ENCODE data around the gene ZC3H12D.

- TF ChIP-seq TAF1 (IDR thresholded peaks at IDR 0.05; ENCODE audit: borderline replicate concordance, insufficient read depth, low read length): no peak
- no peak for TF ChIP-seq POLR2AphosphoS5 (IDR thresholded peaks at IDR 0.05; ENCODE audit: low read depth, low read length)
These were observed 26.1 kb upstream of the ZC3H12D start for GRCh38 chr6:149510793-149511512.

All from PFSK-1 (cell line).